AG04449 (cell line): ENCODE data around the gene SOX5.

Experiments used
- CTCF ChIA-PET: fragments of 350-600 bp; formaldehyde crosslinking; extraction: SDS; loops from one replicate; lab custom pipeline; 2021; ENCODE audit warnings: antibody characterized with exemption; lab: Yijun Ruan, JAX
- POLR2A ChIA-PET: fragments of 400-600, 350-600 bp; formaldehyde crosslinking; extraction: SDS; loops from one replicate; lab custom pipeline; 2020; ENCODE audit warnings: antibody characterized with exemption, inconsistent platforms; lab: Yijun Ruan, JAX
- DNase-seq: peaks from one replicate; pipeline ENCODE4 v3.0.0-alpha.2; 2010; ENCODE audit warnings: low read depth, low spot score
- H3K4me3 ChIP-seq: 2 replicates; pipeline ENCODE4 v1.5.1; 2011; ENCODE audit warnings: low read depth, mild to moderate bottlenecking, control low read depth, low read length
- CTCF ChIP-seq: IDR thresholded peaks from one replicate; pipeline ENCODE4 v1.5.1; 2011; ENCODE audit warnings: mild to moderate bottlenecking, moderate library complexity, low read length, control low read depth, inconsistent platforms; ENCODE audit not compliant: insufficient read depth; ENCODE audit errors: missing control alignments

The SOX5 gene

GRCh38 chr12:23548742-23549141, 400.7 kb downstream of the SOX5 start:
- TF ChIP-seq CTCF = no peak
- H3K4me3 ChIP-seq = no peak overlapping the region
- ChIA-PET POLR2A (no interaction called here), CTCF (no interaction called here)
- DNase-seq = no peak

- ChIA-PET POLR2A (no interaction called here), CTCF (no interaction called here)
- no peak overlapping the region for H3K4me3 ChIP-seq
- no peak for TF ChIP-seq CTCF
- no peak for DNase-seq
These were observed 402.7 kb downstream of the SOX5 start for GRCh38 chr12:23546756-23547155.

DNA sequence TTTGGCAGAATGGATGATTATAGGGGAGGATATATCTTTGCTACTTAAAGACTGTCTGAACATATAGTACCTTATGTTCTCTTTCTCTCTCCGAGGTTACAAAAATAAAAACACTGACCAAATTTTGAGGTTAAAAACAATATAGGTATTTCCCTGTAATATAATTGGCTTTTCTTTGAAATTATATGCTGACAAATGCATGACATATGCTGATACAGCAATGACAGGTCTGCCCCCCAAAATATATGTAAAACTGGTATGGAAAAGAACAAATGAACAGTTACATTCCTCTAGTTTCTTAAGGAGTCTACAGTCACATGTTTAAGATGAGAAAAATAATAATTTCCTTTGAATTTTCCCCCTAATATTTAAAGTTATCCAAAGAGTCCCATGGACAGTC, 405.7 kb downstream of the SOX5 start:
- TF ChIP-seq CTCF = no peak
- ChIA-PET POLR2A (no interaction called here), CTCF (no interaction called here)
- H3K4me3 ChIP-seq = no peak overlapping the region
- DNase-seq = no peak

DNA sequence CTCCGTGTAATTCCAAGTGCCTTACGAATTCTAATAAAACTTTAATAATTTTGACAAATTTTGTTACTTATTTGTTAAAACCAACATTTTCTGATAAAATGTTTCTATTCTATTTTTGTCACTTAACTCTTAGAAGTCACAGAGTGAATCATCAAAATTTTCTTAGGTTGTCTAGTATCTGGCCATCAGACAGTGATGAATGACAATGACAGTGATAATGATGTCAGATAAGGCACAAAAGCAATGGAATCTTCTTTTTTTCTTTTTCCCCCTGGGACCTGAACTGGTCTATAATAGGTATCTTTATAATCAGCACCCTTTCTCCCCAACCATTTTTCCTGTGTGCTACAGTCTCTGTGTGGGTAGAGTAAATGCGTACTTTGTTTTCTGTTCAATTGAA, 407.3 kb downstream of the SOX5 start:
- TF ChIP-seq CTCF = no peak
- no peak overlapping the region for H3K4me3 ChIP-seq
- CTCF ChIA-PET = no interaction called here
- POLR2A ChIA-PET = no interaction called here
- DNase-seq = no peak

DNA sequence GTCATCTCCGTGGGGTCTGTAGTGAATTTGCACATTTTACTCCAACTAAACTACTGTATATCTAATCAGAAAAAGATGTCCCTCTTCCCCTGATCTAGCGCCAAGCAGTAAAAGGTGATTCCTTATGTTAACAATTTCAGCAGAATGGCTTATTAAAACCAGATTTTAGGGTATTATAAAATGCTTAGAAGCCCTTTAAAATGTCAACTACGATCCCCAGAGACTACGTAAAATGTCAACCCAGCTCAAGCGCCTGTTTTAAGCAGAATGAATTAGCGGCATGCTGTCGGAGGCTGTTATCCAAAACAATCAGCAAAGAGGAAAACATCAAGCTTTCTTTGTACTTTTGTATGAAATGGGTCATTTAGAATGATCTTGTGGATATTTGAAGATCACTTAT, 408.9 kb downstream of the SOX5 start:
- no peak overlapping the region for H3K4me3 ChIP-seq
- POLR2A ChIA-PET = no interaction called here
- CTCF ChIA-PET = no interaction called here
- TF ChIP-seq CTCF = no peak
- DNase-seq = no peak

DNA sequence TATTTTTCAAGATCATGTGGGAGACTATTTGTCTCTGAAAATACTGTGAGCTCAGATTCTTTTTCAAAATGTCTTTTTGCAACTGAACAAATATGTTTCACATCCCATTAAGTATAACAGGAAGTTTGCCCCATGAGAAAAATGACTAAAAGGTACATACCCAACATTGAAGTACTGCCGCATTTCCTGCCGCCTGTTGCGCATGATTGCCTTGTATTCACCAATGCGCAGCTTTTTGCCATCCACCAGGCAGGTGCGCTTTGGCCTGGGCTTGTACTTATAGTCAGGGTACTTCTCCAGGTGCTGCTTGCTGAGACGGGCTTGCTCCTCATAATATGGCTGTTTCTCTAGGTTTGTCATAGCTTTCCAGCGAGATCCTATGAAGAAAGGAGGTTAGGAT, 413.2 kb downstream of the SOX5 start:
- no peak overlapping the region for H3K4me3 ChIP-seq
- CTCF ChIA-PET = no interaction called here
- TF ChIP-seq CTCF = no peak
- POLR2A ChIA-PET = no interaction called here
- no peak for DNase-seq
